HEK293 (cell line): ENCODE measurements around the gene ATP6V1F.

Source experiments
- CTCF ChIA-PET: fragments of 350-600 bp; formaldehyde crosslinking; extraction: SDS; loops from one replicate; lab custom pipeline; 2021; ENCODE audit warnings: antibody characterized with exemption; lab: Yijun Ruan, JAX
- POLR2A ChIA-PET: fragments of 300-600 bp; formaldehyde crosslinking; extraction: SDS; loops from one replicate; lab custom pipeline; 2020; ENCODE audit warnings: antibody characterized with exemption, inconsistent platforms; lab: Yijun Ruan, JAX
- H3K27ac ChIP-seq: fragments of 200-500 bp; sonication (Bioruptor generic); 2 replicates; pipeline ENCODE4 v1.5.1; 2014; ENCODE audit warnings: low read depth, low read length, control low read depth, inconsistent platforms; ENCODE audit errors: extremely low read depth
- H3K36me3 ChIP-seq, 2 experiments: fragments of 200-500 bp in 1 of 2; sonication (Bioruptor generic) in 1 of 2; 1 replicate in 1 of 2; 2 replicates in 1 of 2; pipeline ENCODE4 v1.5.1; 2014 to 2017; ENCODE audit warnings: inconsistent platforms in 2 of 2, low read length in 2 of 2; ENCODE audit not compliant: control insufficient read depth in 2 of 2, insufficient read depth in 1 of 2
- H3K4me1 ChIP-seq: fragments of 200-500 bp; sonication (Bioruptor generic); 2 replicates; pipeline ENCODE4 v1.5.1; 2014; ENCODE audit warnings: mild to moderate bottlenecking, low read length, inconsistent platforms; ENCODE audit not compliant: control insufficient read depth, insufficient read depth
- H3K4me3 ChIP-seq: 2 replicates; pipeline ENCODE4 v1.5.1; 2011; ENCODE audit warnings: low read depth, mild to moderate bottlenecking, control low read depth, low read length, moderate library complexity
- H3K9me3 ChIP-seq: fragments of 200-500 bp; sonication (Bioruptor generic); 2 replicates; pipeline ENCODE4 v1.5.1; 2014; ENCODE audit warnings: low read depth, low read length, inconsistent platforms; ENCODE audit not compliant: control insufficient read depth, insufficient read depth
- ATF2 ChIP-seq: fragments of 450-650 bp; formaldehyde crosslinking; IDR thresholded peaks from 2 replicates; pipeline ENCODE4 v1.5.1; 2016; ENCODE audit warnings: missing biosample characterization, missing genetic modification characterization, low read depth
- EGR2 ChIP-seq: fragments of 450-650 bp; formaldehyde crosslinking; IDR thresholded peaks from 2 replicates; pipeline ENCODE4 v1.5.1; 2016; ENCODE audit warnings: low read depth, missing biosample characterization, missing genetic modification characterization
- GLI2 ChIP-seq: fragments of 450-650 bp; formaldehyde crosslinking; IDR thresholded peaks from 2 replicates; pipeline ENCODE4; 2017; ENCODE audit warnings: missing biosample characterization, missing genetic modification characterization, low read depth, borderline replicate concordance
- KLF9 ChIP-seq: fragments of 450-650 bp; formaldehyde crosslinking; IDR thresholded peaks from 2 replicates; pipeline ENCODE4 v1.5.1; 2016; ENCODE audit warnings: missing biosample characterization, missing genetic modification characterization, low read depth
- PRDM10 ChIP-seq: fragments of 450-650 bp; formaldehyde crosslinking; IDR thresholded peaks from 2 replicates; pipeline ENCODE4 v1.5.1; 2016; ENCODE audit warnings: missing biosample characterization, missing genetic modification characterization
- SP7 ChIP-seq: fragments of 450-650 bp; formaldehyde crosslinking; IDR thresholded peaks from 2 replicates; pipeline ENCODE4 v1.5.1; 2016; ENCODE audit warnings: missing biosample characterization, missing genetic modification characterization
- ZBTB17 ChIP-seq: fragments of 450-650 bp; formaldehyde crosslinking; IDR thresholded peaks from 2 replicates; pipeline ENCODE4 v1.5.1; 2016; ENCODE audit warnings: missing biosample characterization, missing genetic modification characterization
- ZBTB49 ChIP-seq: fragments of 450-650 bp; formaldehyde crosslinking; IDR thresholded peaks from 2 replicates; pipeline ENCODE4 v1.5.1; 2016; ENCODE audit warnings: missing biosample characterization, missing genetic modification characterization, low read depth
- ZFP37 ChIP-seq: fragments of 450-650 bp; formaldehyde crosslinking; IDR thresholded peaks from 2 replicates; pipeline ENCODE4 v1.5.1; 2016; ENCODE audit warnings: missing biosample characterization, missing genetic modification characterization
- ZFP69B ChIP-seq: fragments of 450-650 bp; formaldehyde crosslinking; IDR thresholded peaks from 2 replicates; pipeline ENCODE4 v1.5.1; 2016; ENCODE audit warnings: missing biosample characterization, missing genetic modification characterization
- ZIC2 ChIP-seq: fragments of 450-650 bp; formaldehyde crosslinking; IDR thresholded peaks from 2 replicates; pipeline ENCODE4 v1.5.1; 2016; ENCODE audit warnings: missing biosample characterization, missing genetic modification characterization
- ZNF114 ChIP-seq: fragments of 450-650 bp; formaldehyde crosslinking; IDR thresholded peaks from 2 replicates; pipeline ENCODE4 v1.5.0; 2017; ENCODE audit warnings: missing biosample characterization, missing genetic modification characterization
- ZNF140 ChIP-seq: fragments of 450-650 bp; formaldehyde crosslinking; IDR thresholded peaks from 2 replicates; pipeline ENCODE4 v1.5.1; 2016; ENCODE audit warnings: missing biosample characterization, missing genetic modification characterization
- ZNF169 ChIP-seq: fragments of 450-650 bp; formaldehyde crosslinking; IDR thresholded peaks from 2 replicates; pipeline ENCODE4 v1.5.1; 2016; ENCODE audit warnings: missing biosample characterization, missing genetic modification characterization
- ZNF211 ChIP-seq: fragments of 450-650 bp; formaldehyde crosslinking; IDR thresholded peaks from 2 replicates; pipeline ENCODE4 v1.5.1; 2016; ENCODE audit warnings: low read depth, missing biosample characterization, missing genetic modification characterization
- ZNF23 ChIP-seq: fragments of 450-650 bp; formaldehyde crosslinking; IDR thresholded peaks from 2 replicates; pipeline ENCODE4 v1.5.1; 2016; ENCODE audit warnings: missing biosample characterization, missing genetic modification characterization, borderline replicate concordance
- ZNF350 ChIP-seq: fragments of 450-650 bp; formaldehyde crosslinking; IDR thresholded peaks from 2 replicates; pipeline ENCODE4 v1.5.0; 2017; ENCODE audit warnings: missing biosample characterization, mild to moderate bottlenecking, missing genetic modification characterization
- ZNF37A ChIP-seq: fragments of 450-650 bp; IDR thresholded peaks from 2 replicates; pipeline ENCODE4 v1.5.1; 2018; ENCODE audit warnings: missing biosample characterization, missing genetic modification characterization
- ZNF449 ChIP-seq: fragments of 450-650 bp; formaldehyde crosslinking; IDR thresholded peaks from 2 replicates; pipeline ENCODE4 v1.5.1; 2017; ENCODE audit warnings: missing biosample characterization, mild to moderate bottlenecking, missing genetic modification characterization, moderate library complexity
- ZNF488 ChIP-seq: fragments of 450-650 bp; formaldehyde crosslinking; IDR thresholded peaks from 2 replicates; pipeline ENCODE4 v1.5.1; 2016; ENCODE audit warnings: missing biosample characterization, missing genetic modification characterization
- ZNF549 ChIP-seq: fragments of 450-650 bp; IDR thresholded peaks from 2 replicates; pipeline ENCODE4 v1.5.1; 2018; ENCODE audit warnings: missing biosample characterization, missing genetic modification characterization, mild to moderate bottlenecking, inconsistent platforms, moderate library complexity
- ZNF555 ChIP-seq: fragments of 450-650 bp; formaldehyde crosslinking; conservative IDR thresholded peaks from 2 replicates; pipeline ENCODE4 v1.5.1; 2017; ENCODE audit warnings: missing biosample characterization, mild to moderate bottlenecking, missing genetic modification characterization, inconsistent platforms
- ZNF571 ChIP-seq: fragments of 450-650 bp; formaldehyde crosslinking; IDR thresholded peaks from 2 replicates; pipeline ENCODE4 v1.5.0; 2017; ENCODE audit warnings: missing biosample characterization, missing genetic modification characterization
- ZNF76 ChIP-seq: fragments of 450-650 bp; formaldehyde crosslinking; IDR thresholded peaks from 2 replicates; pipeline ENCODE4; 2016; ENCODE audit warnings: low read depth, missing biosample characterization, missing genetic modification characterization, borderline replicate concordance

ATP6V1F gene

GRCh38 chr7:128826916-128827247 lies 35.8 kb upstream of the ATP6V1F start:
- ChIA-PET CTCF (interaction anchor here (0.6 to 0.7 kb wide), 3 partner anchors 16 to 382 kb away, joined by 3 to 4 read pairs (median 4); no protein-coding TSS in a partner anchor), POLR2A (interaction anchor here (2.3 kb wide), 2 partner anchors 36 kb away, joined by 5 to 7 read pairs; partner anchors contain the start of gene ATP6V1F)
- Histone ChIP-seq H3K4me1 (no peaks in the 10 kb centered on the region), H3K27ac (no peak overlapping the region), H3K4me3 (no peak overlapping the region), H3K9me3 (no peaks in the 10 kb centered on the region), H3K36me3 (no peaks in the 10 kb centered on the region)
- TF ChIP-seq PRDM10 (tag by site-specific recombination) (0 out of 2 replicates have a peak, but pooled peaks have one; percentile 12), ZNF555 (no peak)

- POLR2A ChIA-PET = interaction anchor here (2.3 kb wide), 2 partner anchors 35 to 36 kb away, joined by 5 to 7 read pairs; partner anchors contain the start of gene ATP6V1F
- no peak overlapping the region for H3K27ac ChIP-seq
- CTCF ChIA-PET = interaction anchor here (0.6 to 2.3 kb wide), 6 partner anchors 15 to 460 kb away, joined by 3 to 10 read pairs (median 4); no protein-coding TSS in a partner anchor
- no peak overlapping the region for H3K4me3 ChIP-seq
- H3K9me3 ChIP-seq = no peaks in the 10 kb centered on the region
- H3K4me1 ChIP-seq = no peaks in the 10 kb centered on the region
- H3K36me3 ChIP-seq = no peaks in the 10 kb centered on the region
- TF ChIP-seq ZNF211 (no peak), GLI2 (tag by site-specific recombination) (no peak), ZNF23 (tag by site-specific recombination) (no peak), ZBTB49 (tag by site-specific recombination) (no peak), KLF9 (no peak), ZNF350 (tag by site-specific recombination) (no peak), ZFP37 (tag by site-specific recombination) (no peak), EGR2 (tag by site-specific recombination) (no peak), ATF2 (tag by site-specific recombination) (no peak), ZNF114 (no peak), ZIC2 (tag by site-specific recombination) (peak; percentile 75), ZFP69B (tag by site-specific recombination) (peak; percentile 79), ZNF76 (no peak), ZNF37A (tag by site-specific recombination) (no peak), SP7 (tag by site-specific recombination) (peak; percentile 54; the same call in 1 of the 2 replicates), ZNF555 (no peak), ZBTB17 (tag by site-specific recombination) (peak; percentile 21; the same call in 1 of the 2 replicates), ZNF549 (tag by site-specific recombination) (no peak), ZNF169 (tag by site-specific recombination) (no peak), ZNF140 (tag by site-specific recombination) (no peak), ZNF571 (tag by site-specific recombination) (no peak), ZNF449 (tag by site-specific recombination) (0 out of 2 replicates have a peak, but pooled peaks have one; percentile 33), ZNF488 (tag by site-specific recombination) (no peak)
These were observed 35.3 kb upstream of the ATP6V1F start for GRCh38 chr7:128827248-128827958.
